Stimulated activated CD4-positive, alpha-beta T cell treated with anti-CD3 and anti-CD28 coated beads, Interleukin-12 subunit alpha, Interleukin-12 subunit beta, amount 100 ng/mL, for 24 hours (primary cell): ENCODE measurements around the gene LSM14B.
"Not testable (repeated sequence)": the region's sequence is repeated elsewhere in the genome, so short reads cannot be mapped to it uniquely, and the experiment has no call there.

Experiments
- DNase-seq, 2 experiments: peaks; one replicate each; pipeline ENCODE4 v3.0.0-alpha.2; 2020; ENCODE audit warnings: low read depth in 2 of 2

LSM14B gene

DNA sequence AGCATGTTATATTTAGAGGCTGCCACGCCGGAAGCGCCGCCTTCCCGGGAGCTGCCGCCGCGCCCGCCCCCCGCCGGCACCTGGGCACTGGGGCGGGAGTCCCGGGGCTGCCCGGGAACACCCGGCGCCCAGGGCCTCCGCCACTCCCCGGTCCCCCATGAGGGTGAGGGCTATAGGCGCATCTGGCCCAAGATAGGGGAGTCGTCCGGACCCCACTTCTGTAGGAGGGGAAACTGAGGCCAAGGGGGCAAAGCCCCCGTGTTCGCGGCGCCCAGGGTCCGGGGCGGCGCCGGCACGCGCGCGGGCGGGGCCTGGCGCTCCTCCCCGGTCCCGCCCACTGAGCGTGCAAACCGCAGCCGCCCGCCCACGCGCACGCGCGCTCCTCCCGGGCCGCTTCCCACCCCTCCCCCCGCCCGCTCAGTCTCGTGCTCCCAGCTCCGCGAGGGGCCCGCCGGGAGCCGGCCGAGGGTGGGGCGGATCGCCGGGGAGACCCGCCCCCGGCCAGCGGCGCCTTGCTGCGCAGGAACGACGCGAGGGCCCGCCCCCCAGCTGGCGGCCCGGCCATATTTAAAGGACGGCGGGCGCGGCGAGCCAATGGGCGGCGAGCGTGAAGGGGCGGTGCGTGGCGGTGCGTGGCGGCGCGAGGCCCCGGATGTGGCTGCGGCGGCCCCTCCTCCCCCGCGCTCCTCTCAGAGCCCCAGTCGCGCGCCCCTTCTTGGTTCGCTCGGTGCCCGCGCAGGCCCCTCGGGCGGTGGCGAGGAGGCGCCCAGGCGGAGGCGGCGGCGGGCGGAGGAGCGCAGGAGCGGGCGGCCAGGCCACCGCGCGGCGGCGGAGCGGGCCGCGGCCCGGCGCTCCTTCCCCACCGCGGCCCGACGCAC, at the start of gene LSM14B:
Gene LSM14B (plus strand): TSS at position 700 of the 878 bp plus-strand sequence. CDS start 192 bp downstream, outside the sequence.
- DNase-seq, result peak; percentile 93 to 95

DNA sequence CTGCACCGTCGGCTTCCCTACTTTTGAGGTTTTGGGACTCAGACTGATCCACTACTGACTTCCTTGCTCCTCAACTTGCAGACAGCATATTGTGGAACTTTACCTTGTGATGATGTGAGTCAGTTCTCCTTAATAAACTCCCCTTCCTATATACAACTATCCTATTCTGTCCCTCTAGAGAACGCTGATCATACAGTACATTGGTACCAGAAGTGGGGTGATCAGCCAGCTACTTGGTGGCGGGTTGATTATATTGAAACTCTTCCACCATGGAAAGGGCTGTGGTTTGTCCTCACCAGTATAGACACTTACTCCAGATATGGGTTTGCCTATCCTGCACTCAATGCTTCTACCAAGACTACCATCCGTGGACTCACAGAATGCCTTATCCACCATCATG, 49.0 kb upstream of the LSM14B start:
- DNase-seq, result no peak

DNA sequence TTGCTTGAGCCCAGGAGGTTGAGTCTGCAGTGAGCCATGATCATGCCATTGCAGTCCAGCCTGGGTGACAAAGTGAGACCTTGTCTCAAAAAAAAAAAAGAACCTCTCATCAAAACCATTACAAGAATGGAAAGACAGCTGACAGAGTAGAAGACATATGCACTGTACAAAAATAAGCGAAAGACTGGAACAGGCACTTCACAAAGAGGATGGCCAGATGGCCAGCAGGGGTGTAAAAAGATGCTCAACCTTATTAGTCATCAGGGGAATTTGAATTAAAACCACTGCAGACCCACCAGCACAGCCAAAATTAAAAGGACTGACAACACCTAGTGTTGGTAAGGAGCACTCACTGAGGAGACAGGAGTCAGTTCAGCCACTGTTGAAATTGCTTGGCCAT, 43.1 kb upstream of the LSM14B start:
- DNase-seq, result no peak

DNA sequence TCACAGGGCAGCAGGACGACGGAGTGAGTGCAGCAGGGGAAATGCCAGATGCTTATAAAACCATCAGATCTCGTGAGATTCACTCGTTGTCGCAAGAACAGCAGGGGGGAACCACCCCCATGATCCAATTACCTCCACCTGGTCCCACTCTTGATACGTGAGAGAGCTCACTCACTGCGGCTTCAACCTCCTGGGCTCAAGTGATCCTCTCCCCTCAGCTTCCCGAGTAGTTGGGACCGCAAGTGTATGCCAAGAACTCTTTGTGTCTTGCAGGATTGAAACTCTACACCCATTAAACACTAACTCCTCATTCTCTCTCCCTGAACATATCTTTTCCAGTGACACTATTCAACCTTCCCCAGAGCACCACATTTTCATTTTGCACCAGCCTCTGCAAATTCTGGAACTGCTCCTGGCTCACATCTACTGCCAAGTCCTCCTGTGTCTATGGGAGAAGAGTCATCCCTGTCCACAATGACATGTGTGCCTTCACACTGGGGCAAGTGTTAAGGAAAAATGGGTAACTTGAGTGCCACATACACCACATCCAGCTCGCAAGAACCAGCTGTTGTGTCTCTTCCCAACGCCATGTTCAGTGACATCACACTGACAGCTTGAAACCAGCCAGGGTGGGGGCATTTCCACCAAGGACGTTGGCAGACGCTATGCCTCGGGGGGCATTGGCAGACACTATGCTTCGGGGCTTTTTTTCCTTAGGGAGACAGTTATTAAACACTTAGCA, 41.9 kb upstream of the LSM14B start:
- no peak for DNase-seq

DNA sequence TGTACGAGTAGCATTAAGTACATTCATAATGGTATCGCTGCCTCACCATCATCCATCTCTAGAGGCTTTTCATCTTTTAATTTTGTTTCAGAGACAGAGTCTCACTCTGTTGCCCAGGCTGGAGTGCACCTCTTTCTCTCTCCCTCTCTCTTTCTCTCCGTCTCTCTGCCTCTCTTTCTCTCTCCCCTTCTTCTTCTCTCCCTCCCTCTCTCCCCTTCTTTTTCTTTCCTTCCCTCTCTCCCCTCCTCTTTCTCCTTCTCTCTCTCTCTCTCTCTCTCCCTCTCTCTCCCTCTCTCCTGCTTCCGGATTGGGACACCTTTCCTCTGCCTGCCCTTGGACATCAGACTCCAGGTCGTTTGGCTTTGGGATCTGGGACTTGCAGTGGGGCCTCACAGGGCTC, 39.0 kb upstream of the LSM14B start:
- DNase-seq, result no peak

DNA sequence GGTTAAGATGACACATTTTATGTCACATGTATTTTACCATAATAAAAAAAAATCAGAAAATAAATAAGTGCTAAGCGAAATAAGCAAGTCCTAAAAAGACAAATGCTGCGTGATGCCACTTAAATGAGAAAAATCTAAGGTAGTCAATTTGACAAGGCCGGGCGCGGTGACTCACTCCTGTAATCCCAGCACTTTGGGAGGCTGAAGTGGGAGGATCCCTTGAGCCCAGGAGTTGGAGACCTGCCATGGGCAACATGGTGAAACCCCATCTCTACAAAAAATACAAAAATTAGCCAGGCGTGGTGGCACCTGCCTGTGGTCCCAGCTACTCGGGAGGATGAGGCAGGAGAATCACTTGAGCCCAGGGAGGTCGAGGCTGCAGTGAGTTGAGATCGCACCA, 38.1 kb upstream of the LSM14B start:
- DNase-seq, result not testable (repeated sequence)

DNA sequence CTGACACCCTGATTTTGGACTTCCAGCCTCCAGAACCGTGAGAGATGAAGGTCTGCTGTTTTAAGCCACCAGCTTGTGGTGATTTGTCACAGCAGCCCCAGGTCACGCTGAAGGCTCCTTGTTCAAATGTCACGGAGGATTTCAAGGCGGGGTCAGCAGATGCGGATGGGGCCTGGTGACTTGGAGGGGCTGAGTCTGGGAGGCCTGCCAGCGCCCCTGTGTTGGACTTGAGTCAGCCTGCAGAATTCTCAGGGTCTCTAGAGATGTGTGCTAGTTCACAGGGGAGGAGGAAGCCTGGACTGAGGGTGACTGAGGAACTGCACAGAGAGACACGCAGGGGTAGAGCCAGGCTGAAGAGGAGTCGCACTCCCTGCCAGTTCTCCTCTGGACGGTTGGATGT, 37.1 kb upstream of the LSM14B start:
- no peak for DNase-seq

DNA sequence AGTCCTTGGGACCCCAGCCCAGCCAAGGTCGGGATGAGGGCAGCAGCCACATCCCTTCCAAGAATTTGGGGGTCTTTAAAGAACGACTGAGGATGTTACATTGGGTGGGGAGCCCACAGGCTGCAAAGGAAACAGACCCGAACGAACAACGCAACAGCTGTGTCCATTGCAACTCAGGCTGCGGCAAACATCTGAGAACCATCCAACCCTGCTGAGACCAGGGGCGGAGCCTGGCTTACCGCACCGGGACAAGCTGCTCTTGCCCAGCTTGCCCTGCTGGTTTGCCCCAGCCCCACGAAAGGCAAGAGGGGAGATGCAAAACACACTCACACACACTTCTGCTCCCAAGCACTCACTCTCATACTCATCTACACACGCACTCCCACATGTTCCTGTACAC, 35.0 kb upstream of the LSM14B start:
- DNase-seq, result no peak

DNA sequence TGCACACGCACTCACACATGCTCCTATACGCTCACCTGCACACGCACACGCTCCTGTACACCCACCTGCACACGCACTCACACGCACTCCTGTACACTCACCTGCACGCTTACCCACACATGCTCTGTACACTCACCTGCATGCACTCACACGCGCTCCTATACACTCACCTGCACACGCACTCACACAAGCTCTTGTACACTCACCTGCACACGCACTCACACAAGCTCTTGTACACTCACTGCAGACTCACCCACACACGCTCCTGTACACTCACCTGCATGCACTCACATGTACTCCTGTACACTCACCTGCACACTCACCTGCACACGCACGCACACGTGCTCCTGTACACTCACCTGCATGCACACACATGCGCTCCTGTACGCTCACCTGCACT, 34.6 kb upstream of the LSM14B start:
- DNase-seq, result no peak

DNA sequence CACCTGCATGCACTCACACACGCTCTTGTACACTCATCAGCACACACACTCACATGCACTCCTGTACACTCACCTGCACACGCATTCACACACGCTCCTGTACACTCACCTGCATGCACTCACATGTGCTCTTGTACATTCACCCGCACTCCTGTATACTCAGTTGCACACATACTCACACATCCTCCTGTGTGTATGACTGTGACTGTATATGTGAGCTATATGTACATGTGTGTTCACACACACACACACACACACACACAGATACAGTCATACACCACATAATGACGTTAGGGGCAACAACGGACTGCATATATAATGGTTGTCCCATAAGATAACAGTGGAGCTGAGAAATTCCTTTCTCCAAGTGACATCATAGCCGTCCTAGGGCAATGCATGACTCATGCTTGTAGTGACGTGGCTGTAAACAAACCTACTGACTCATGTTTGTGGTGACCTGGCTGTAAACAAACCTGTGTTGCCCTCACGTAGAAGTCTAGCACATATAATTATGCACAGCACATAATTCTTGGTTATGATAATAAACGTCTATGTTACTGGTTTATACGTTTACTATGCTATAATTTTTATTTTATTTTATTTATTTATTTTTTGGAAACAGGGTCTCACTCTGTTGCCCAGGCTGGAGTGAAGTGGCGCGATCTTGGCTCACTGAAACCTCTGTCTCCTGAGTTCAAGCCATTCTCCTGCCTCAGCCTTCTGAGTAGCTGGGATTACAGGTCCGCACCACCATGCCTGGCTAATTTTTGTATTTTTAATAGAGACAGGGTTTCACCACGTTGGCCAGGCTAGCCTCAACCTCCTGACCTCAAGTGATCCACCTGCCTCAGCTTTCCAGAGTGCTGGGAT, 33.8 kb upstream of the LSM14B start:
- DNase-seq, result no peak

DNA sequence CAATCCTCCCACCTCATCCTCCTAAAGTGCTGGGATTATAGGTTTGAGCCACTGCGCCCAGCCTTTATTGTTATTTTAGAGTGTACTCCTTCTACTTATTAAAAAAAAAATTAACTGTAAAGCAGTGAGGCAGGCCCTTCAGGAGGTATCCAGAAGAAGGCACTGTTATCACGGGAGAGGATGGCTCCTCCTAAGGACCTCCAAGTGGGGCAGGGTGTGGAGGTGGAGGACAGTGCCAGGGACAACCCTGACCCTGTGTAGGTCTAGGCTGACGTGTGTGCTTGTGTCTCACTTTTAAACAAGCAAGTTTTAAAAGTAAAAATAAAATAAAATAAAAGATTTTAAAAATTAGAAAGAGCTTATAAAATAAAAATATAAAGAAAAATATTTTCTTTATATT, 32.9 kb upstream of the LSM14B start:
- no peak for DNase-seq

DNA sequence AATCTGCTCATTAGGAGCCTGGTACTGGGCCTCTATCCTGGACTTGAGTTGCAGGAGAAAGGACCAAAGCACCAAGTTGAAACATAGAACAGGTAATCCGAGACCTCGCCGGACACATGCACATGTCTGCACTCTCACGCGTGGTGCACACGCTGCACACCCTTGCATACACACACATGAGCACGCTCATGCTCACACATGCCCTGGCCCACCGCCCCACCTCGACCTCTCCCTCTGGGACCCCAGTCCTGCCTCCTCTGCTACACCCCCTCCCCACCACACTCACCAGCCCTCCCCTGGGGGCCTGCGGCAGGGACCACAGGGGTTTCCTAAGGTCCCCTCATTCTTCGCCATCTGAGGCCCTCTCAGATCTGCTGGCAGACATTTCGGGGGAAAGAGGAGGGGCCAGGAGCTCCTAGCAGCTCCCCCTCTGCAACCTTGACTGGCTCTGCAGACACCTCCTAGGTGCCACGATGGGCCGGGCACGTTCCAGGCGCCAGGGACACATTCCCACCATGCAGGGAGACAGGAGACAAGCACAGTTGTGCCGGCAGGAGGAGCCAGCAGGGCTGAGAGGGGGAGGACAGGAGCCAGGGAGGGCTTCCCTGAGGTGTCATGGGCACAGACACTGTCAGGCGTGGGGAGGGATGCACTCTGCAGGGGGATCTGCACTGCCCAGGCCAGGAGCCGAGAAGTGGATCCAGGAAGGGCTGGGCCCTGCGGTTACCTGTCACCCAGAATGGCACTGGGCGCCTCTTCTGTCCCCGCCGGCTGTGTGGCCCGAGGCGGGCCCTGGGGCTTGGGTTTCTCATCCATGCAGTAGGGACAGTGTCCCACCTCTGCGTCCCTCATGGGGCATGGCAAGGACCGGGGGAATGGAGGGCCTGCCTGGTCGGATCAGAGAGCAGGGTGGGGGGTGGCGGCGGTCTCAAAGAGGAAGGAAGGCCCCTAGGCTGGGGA, 25.6 kb upstream of the LSM14B start:
- no peak for DNase-seq

DNA sequence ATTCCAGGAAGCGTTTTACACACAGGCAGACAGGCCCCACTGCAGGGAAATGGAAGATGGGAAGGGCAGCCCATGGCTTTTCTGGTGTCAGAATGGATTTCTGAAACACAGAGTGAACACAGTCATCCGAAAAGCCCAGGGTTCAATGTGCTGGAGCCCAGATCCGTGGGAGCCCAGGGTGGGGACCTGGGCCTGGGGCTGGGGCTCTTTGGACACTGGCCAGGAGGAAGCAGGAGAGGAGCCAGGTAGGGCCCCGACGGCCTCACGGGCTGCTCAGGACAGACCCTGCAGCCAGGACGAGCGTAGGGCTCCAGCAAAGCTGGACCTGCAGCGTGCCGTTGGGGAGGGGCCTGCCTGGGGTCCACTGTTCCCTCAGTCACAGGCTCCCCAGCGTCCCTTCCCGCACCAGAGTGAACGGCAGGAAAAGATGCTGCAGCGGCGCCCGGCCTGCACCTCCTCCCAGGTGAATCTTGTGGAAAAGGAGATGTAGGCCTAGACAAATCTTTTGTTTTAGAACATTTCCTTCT, 24.3 kb upstream of the LSM14B start:
- DNase-seq, result no peak

DNA sequence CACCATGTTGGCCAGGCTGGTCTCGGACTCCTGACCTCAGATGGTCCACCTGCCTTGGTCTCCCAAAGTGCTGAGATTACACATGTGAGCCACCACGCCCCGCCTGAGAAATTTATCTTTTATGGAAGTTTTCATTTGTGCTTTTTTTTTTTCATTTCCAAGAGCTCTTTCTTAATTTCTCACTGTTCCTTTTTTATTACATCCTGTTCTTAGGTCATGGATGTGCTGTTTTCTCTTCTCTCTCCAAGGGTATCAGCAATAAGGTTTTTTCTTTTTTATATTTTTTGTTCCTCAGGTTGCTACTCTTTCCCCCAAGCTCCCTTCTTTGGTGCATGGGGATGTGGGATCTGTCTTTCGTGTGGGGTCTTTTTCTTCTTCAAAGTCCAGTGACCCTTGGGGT, 21.2 kb upstream of the LSM14B start:
- no peak for DNase-seq

DNA sequence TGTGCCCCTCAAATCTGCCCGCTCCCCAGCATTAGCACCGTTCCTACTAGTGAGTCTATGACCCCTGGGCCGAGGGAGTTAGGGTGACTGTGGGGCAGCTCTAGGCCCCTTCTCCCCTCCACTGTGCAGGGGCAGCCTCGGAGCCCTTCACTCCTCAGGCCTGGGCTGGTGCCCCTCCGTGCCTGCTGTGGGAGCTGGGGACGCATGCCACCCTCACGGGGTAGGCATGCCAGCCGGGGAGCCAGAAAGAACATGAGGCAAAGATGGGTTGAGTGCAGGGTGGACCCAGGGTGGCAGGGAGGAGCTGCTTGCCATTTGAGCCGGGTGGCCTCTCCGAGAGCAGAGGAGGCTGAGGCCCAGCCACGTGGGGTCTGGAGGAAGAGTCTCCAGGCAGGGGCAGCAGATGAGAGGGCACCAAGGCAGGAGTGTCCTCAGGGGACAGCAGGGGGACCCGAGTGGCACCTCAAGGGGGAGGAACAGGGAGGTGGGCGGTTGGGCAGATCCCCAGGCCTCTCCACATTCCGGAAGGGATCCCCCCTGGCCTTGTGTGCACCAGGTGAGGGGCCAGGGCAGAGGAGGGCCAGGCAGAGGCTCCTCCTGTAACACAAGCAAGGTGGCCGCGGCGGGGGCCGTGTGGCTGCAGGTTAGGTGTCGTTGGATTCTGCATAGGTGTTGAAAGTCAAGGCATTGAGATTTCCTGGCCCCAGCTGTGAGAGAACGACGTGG, 18.6 kb upstream of the LSM14B start:
- no peak for DNase-seq

DNA sequence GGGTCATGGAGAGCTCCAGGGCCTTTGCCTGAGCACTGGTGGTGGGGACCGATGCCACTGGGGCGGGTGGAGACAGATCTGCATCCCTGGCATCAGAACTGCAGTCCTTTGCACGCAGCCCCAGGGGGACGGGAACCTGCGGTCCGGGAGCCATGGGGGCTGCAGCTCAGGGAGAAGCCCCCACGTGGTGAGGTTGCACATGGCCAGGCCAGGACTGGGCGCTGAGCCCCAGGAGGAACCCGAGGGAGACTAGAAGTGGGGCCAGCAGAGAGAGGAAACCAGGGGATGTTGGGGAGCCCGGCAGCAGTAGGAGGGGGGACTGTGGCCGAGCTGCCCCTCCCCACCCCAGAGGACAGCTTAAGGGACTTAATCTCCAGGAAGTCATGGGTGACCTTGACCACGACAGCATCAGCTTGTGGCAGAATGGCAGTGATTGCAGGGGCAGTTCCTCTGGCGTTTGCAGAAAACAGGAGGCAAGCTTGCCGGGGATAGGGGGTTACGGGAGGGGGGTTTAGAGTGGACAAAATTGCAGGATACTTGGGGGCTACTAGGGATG, 18.0 kb upstream of the LSM14B start:
- DNase-seq, result no peak

DNA sequence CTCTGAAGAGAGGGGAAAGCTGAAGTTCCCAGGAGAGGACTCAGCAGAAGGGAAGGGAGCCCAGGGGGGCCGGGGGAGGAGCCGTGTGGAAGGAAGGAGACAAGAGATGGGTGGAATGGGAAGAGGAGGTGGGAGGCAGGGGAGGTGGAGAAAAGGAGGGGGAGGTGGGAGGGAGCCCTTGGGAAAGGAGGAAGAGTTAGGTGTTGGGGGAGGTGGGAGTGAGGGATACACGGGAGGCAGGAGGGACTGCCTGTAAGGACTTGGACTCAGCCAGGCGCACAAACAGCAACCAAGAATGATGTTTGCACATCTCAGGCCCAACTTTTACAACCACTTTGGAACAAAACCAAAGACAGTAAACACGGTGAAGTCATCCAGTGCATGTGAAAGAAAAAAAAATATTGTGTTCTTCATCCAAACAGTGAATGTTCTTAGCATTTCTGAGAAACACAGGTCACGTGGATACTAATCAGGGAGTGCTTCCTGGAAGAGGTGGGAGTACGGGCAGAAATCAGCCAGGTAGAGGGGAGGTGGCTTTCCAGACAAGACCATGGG, 17.4 kb upstream of the LSM14B start:
- no peak for DNase-seq

DNA sequence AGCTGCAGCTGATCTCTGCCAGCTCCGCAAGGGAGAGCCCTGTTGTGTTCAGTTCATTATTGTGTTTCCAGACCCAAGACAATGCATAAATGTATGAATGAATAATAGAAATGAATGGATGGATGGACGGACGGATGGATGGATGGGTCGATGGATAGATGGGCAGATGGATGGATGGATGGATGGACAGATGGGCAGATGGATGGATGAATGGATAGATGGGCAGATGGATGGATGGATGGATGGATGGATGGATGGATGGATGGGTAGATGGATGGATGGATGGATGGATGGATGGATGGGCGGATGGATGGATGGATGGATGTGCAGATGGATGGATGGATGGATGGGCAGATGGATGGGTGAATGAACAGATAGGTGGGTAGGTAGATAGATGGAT, 16.7 kb upstream of the LSM14B start:
- no peak for DNase-seq

DNA sequence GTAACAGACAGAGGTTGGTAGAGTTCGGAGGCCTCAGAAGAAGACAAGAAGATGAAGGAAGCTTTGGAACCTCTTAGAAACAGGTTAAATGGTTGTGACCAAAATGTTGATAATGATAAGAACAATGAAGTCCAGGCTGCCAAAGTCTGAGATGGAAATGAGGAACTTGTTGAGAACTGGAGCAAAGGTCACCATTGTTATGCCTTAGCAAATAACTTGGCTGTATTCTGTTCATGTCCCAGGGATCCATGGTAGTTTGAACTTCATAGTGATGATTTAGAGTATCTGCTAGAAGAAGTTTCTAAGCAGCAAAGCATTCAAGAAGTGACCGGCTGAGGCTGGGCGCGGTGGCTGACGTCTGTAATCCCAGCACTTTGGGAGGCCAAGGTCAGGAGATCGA, 11.1 kb upstream of the LSM14B start:
- no peak for DNase-seq
